Pancreas (tissue), 10 donors: Measurements from ENCODE around the gene FTCDNL1. TPM values are rescaled to one million over a fixed set of nuclear protein-coding genes. Genes with fewer than 3 reads are reported as not detected.

Experiments used
- ATAC-seq, 4 donors: fragments of 200-7000 bp; cut with Tn5 transposase; one replicate each; pipeline versions ENCODE4 v1.8.0 to v1.9.1; 2020; ENCODE audit warnings: mild to moderate bottlenecking in 4 of 4, moderate library complexity in 4 of 4
- DNase-seq, 6 donors: peaks; one replicate each; pipeline ENCODE4 v3.0.0-alpha.2; 2020
- FAIRE-seq: peaks from 2 replicates; lab custom pipeline; 2012; peaks lifted over from hg19 to GRCh38; lab: Jason Lieb, UNC
- H3K27ac ChIP-seq, 4 donors: fragments of 200-600 bp; sonication (generic); 1 replicate in 3 of 4; 2 replicates in 1 of 4; pipeline versions ENCODE4 v1.5.0 to v1.8.0; 2020
- H3K27me3 ChIP-seq, 4 donors: fragments of 200-600 bp; one replicate each; pipeline ENCODE4 v1.8.0; 2021
- H3K36me3 ChIP-seq, 3 donors: fragments of 200-600 bp; sonication (generic) in 1 of 3; one replicate each; pipeline versions ENCODE4 v1.5.0 to v1.8.0; 2020 to 2021
- H3K4me1 ChIP-seq, 3 donors: fragments of 200-600 bp; one replicate each; pipeline ENCODE4 v1.8.0; 2021
- H3K4me3 ChIP-seq, 4 donors: fragments of 200-600 bp; sonication (generic) in 2 of 4; one replicate each; pipeline versions ENCODE4 v1.5.0 to v1.8.0; 2020 to 2021
- H3K9me3 ChIP-seq, 4 donors: fragments of 200-600 bp; one replicate each; pipeline ENCODE4 v1.8.0; 2021
- CTCF ChIP-seq, 4 donors: fragments of 200-600 bp; sonication (generic) in 3 of 4; IDR thresholded peaks; one replicate each; pipeline versions ENCODE4 v1.5.0 to v1.8.0; 2021; ENCODE audit warnings: antibody characterized with exemption in 4 of 4
- WGBS, 2 donors: extraction: QIAGEN DNeasy Blood & Tissue Kit; methylation state at CpG; one replicate each; pipeline ENCODE4 v1.1.7; 2013; 5-methylcytosine and 5-hydroxymethylcytosine counted together
- intact Hi-C, 3 donors: fragments of 100-400 bp; cut with DNase I; formaldehyde crosslinking; loops; one replicate each; pipeline versions ENCODE4 v1.11.1 to v1.14.2; 2022
- polyA plus RNA-seq, 2 donors: library from polyadenylated mRNA; stranded (reverse); fragments of 200-250 nt; gene quantifications; one replicate each; pipeline ENCODE4 v1.2.3, GENCODE V29; 2013
- total RNA-seq, 6 donors: library from RNA; stranded (reverse); fragmentation: NEBNext Ultra II Directional in 4 of 6; extraction: Animal tissue kit (Norgen Biotek cat#: 25700) in 4 of 6; gene quantifications; one replicate each; pipeline versions ENCODE4 v1.2.1 to v1.2.4, GENCODE V29; 2021 to 2023
- donor health status: healthy with polysubstance abuse.
- donor health status: DM: no; HTN: no; CAD: no; lungs with moderate emphysema.
- donor health status: DM: no; HTN: no; CAD: no.
- donor health status: control.
- donor health status: control.
- donor health status: Bipolar disorder and iron deficiency.
- donor health status: DM: yes; HTN: yes; CAD: no.
- donor health status: DM: no; HTN: no; CAD: no.
- donor health status: DM: no; HTN: no; CAD: no.
- donor health status: DM: yes; HTN: yes; CAD: no.

The FTCDNL1 gene
- total RNA-seq (1 to 10 TPM; 1.3 to 3.2 (median 1.6) TPM), polyA plus RNA-seq (1 to 10 TPM in 1 of 2 donors, under 1 TPM in 1; 0.53 to 1.3 TPM)

GRCh38 chr2:199850718-199851500 is at the start of gene FTCDNL1:
FTCDNL1 (minus strand) TSS chr2:199851192; CDS start chr2:199848962, 2,230 bp downstream.
- DNase-seq (peak; percentile 72 to 87 (median 78)), FAIRE-seq (no peak), ATAC-seq (peak; percentile 93 to 97 (median 96))
- no peaks in the 10 kb centered on the region for H3K9me3 ChIP-seq
- H3K27ac ChIP-seq = peak within 1 kb of the TSS in 3 of 4 donors; percentile 48 to 69 (median 60)
- H3K4me1 ChIP-seq = peaks cover 0 to 10% (median 0%) of the 10 kb centered on the region in 3 donors
- TF ChIP-seq CTCF (IDR thresholded peaks at IDR 0.05) = peak in 3 of 4 donors; percentile 18 to 22 (median 19)
- intact Hi-C loops = no loop called here
- H3K4me3 ChIP-seq = peak within 1 kb of the TSS; percentile 59 to 75 (median 67)
- no peaks in the 10 kb centered on the region for H3K27me3 ChIP-seq
- 0 to 1% methylated on average over 42 to 80 of the region's 80 CpGs for WGBS, 2 donors
- H3K36me3 ChIP-seq = no peaks in the 10 kb centered on the region

GRCh38 chr2:199896617-199897016 is 45.6 kb upstream of the FTCDNL1 start:
- H3K4me3 ChIP-seq = no peak overlapping the region
- intact Hi-C loops = no loop called here
- H3K9me3 ChIP-seq = no peaks in the 10 kb centered on the region
- no peaks in the 10 kb centered on the region for H3K27me3 ChIP-seq
- ATAC-seq (peak in 2 of 4 donors; percentile 35 to 60), DNase-seq (no peak), FAIRE-seq (no peak)
- WGBS, 2 donors = 46 to 53% methylated on average over 2 of the region's 2 CpGs
- TF ChIP-seq CTCF (IDR thresholded peaks at IDR 0.05) = no peak
- H3K27ac ChIP-seq = no peak overlapping the region
- H3K4me1 ChIP-seq = no peaks in the 10 kb centered on the region
- H3K36me3 ChIP-seq = no peaks in the 10 kb centered on the region

- intact Hi-C loops = no loop called here
- ATAC-seq = peak in 2 of 4 donors; percentile 57 to 62
- 43 to 49% methylated on average over 3 of the region's 3 CpGs for WGBS, 2 donors
- Histone ChIP-seq H3K4me3 (no peak overlapping the region), H3K4me1 (no peaks in the 10 kb centered on the region), H3K9me3 (no peaks in the 10 kb centered on the region), H3K27ac (no peak overlapping the region), H3K27me3 (no peaks in the 10 kb centered on the region), H3K36me3 (no peaks in the 10 kb centered on the region)
- FAIRE-seq = no peak
- no peak for TF ChIP-seq CTCF (IDR thresholded peaks at IDR 0.05)
- DNase-seq = no peak
These were observed 44.4 kb upstream of the FTCDNL1 start for GRCh38 chr2:199895406-199895805.

- Histone ChIP-seq H3K4me3 (no peak overlapping the region), H3K4me1 (no peaks in the 10 kb centered on the region), H3K27me3 (no peaks in the 10 kb centered on the region), H3K9me3 (no peaks in the 10 kb centered on the region), H3K27ac (no peak overlapping the region), H3K36me3 (no peaks in the 10 kb centered on the region)
- DNase-seq = no peak
- intact Hi-C loops = no loop called here
- peak in 3 of 4 donors; percentile 35 to 80 (median 63) for ATAC-seq
- no peak for FAIRE-seq
- TF ChIP-seq CTCF (IDR thresholded peaks at IDR 0.05) = no peak
- WGBS, 2 donors = 48 to 51% methylated on average over 6 of the region's 6 CpGs
These were observed 32.7 kb upstream of the FTCDNL1 start for GRCh38 chr2:199883474-199884212.
